Erythroblast (primary cell): ENCODE results near the gene S100PBP.
A peak's percentile ranks its signal among the peaks of the same experiment; 100 is the strongest.

ENCODE experiments used
- DNase-seq, 2 experiments: peaks; one replicate each; lab custom pipeline; 2025; lab: John Stamatoyannopoulos, UW
- GATA1 ChIP-seq: IDR thresholded peaks from 2 replicates; pipeline ENCODE4 v1.6.1; 2011; ENCODE audit warnings: low read depth, mild to moderate bottlenecking, control low read depth, low read length, moderate library complexity
- POLR2A ChIP-seq: IDR thresholded peaks from 2 replicates; pipeline ENCODE4 v1.6.1; 2011; ENCODE audit warnings: mild to moderate bottlenecking, low read length

S100PBP gene

GRCh38 chr1:32864375-32865019 is 47.0 kb downstream of the S100PBP start:
- no peak for TF ChIP-seq POLR2A
- no peak for TF ChIP-seq GATA1
- DNase-seq: no peak

DNA sequence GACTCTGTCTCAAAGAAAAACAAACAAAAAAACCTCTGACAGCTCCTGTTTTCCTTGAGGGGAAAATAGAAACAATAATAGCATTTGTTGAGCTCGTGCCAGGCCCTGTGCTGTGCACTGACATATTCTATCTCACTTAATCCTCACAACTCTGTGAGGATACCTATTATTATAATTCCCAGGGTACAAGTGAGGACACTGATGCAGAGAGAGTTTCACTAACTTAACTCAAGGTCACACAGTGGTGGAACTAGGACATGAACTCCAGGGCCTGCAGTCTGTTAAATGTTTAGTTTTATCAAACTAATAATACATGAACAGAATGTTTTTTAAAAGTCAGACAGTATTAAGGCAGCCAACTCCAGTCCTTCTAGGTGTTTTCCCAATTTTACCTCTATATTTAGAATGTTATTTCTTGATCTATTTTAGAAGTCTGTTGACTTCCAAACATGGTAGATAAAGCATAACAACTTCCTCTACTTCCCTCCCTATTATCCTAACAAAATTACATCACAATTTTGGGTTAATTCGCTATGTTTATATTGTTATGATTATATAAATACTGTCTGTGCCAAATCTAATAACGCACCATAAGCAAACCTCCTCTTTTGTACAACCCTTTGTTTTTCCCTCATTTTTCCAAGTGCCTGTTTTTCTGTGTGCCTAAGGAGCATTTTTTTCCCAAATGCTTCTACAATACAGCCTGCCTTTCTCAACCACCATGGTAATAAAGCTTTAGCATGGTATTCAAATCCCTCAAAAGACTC is 48.4 kb downstream of the S100PBP start:
- TF ChIP-seq POLR2A (no peak), GATA1 (no peak)
- no peak for DNase-seq

GRCh38 chr1:32867151-32867550 is 49.7 kb downstream of the S100PBP start:
- TF ChIP-seq GATA1 (no peak), POLR2A (no peak)
- no peak for DNase-seq

DNA sequence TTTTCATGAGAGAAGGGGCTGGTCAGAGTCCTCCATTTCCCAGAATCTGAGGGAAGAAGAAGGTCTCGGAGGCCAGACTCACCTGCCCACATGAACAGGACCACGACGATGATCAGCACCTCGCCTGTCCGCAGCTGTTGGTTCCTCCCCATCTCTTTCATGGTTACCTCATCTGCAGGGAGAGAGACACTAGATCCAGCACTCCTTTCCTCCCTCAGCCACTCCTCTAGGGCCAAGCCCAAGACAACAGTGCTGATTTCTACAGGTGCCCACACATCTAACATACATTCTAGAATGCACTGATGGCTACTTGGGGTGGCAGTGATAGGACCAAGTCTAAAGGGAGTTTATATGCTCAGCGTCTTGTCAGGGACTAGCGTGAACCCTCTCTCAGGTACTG is 50.2 kb downstream of the S100PBP start:
- no peak for TF ChIP-seq GATA1
- no peak for TF ChIP-seq POLR2A
- DNase-seq: no peak

DNA sequence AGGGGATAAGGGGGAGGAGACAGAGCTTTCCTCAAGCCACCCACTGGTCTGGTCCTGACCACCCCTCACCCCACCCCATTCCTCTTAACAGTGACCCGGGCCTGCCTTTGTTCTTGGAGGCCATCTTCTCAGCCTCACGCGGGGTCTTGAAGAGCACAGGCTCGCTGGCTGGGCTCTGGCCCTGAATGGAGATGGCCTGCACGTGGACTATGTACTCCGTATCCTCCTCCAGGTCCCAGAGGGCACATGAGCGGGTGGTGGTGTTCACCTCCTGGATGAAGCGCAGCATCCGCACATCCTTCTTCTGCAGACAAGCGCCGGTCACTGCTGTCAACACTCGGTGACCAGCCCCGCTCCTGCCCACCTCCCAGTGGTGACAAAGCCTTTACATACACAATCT is 50.6 kb downstream of the S100PBP start:
- no peak for DNase-seq
- TF ChIP-seq POLR2A (no peak), GATA1 (no peak)

GRCh38 chr1:32868806-32869455 is 51.5 kb downstream of the S100PBP start:
- DNase-seq: no peak
- TF ChIP-seq POLR2A (no peak), GATA1 (no peak)

DNA sequence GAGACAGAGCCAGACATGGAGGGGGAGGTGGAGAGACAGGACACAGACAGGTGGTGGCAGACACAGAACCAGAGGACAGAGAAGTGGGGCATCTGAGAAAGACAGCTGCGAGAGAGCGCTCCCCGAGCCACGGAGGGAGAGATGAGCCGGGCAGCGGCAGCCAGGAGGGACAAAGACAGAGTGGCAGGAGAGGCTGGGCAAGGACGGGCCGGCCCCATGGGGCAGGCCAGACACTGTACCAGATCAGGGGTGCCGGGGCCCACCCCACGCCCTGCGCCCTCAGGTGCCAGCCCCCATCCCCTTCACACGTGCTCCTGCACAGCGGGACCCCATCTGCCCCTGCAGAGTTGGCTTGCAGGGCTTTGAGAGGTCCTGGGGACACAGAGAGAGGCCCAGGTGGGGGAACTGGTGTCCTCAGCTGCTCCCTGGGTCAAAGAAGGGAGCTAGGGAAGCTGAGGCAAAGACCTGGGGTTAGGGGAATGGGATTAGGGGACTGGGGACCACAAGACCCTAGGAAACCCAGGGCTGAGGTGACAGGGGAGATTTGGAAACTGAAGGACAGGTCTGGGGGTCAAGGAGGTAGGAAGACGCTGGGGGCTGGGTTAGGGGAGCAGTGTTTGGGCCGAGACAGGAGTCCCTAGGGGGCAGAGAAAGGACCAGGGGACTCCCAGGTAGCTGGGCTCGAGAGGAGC is 52.6 kb downstream of the S100PBP start:
- TF ChIP-seq POLR2A (no peak), GATA1 (no peak)
- no peak for DNase-seq

DNA sequence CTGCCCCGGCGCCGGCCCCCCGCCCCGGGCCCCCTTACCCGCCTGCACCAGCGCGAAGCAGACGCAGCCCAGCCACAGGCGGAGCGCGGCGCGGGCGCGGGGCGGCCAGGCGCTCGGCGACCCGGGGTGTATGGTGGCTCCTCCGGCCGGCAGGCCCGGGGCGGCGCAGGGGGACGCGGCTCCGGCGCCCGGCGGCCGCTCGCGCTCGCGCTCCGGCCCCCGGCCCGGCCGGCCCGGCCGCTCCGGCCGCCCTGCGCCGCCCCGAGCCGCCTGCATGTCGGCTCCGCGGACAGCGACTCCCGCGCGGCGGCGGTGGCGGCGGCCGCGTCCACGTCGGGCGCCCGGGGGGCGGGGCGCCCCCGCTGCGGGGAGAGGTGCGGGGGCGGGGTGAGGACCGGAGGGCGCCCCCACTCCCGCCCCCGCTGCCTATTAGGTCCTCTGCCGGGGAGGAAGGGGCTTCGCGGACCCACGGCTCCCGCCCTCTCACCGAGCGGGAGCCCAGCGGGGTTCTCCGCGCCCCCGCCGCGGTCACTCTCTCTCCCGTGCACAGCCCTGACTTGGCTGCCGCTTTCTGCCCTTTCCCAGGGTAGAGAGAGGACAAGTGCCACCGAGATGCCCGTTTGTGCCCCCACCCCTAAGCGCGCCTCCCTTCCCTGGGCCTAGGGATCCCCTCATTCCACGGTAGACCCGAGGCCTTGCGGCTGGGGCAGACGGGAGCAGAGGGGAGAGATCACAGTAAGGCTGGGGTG is 53.3 kb downstream of the S100PBP start, which contains the start of gene FNDC5:
FNDC5 (minus strand) TSS at position 298 of the 749 bp plus-strand sequence.
- TF ChIP-seq POLR2A (no peak), GATA1 (no peak)
- peak; percentile 30 to 33 for DNase-seq

DNA sequence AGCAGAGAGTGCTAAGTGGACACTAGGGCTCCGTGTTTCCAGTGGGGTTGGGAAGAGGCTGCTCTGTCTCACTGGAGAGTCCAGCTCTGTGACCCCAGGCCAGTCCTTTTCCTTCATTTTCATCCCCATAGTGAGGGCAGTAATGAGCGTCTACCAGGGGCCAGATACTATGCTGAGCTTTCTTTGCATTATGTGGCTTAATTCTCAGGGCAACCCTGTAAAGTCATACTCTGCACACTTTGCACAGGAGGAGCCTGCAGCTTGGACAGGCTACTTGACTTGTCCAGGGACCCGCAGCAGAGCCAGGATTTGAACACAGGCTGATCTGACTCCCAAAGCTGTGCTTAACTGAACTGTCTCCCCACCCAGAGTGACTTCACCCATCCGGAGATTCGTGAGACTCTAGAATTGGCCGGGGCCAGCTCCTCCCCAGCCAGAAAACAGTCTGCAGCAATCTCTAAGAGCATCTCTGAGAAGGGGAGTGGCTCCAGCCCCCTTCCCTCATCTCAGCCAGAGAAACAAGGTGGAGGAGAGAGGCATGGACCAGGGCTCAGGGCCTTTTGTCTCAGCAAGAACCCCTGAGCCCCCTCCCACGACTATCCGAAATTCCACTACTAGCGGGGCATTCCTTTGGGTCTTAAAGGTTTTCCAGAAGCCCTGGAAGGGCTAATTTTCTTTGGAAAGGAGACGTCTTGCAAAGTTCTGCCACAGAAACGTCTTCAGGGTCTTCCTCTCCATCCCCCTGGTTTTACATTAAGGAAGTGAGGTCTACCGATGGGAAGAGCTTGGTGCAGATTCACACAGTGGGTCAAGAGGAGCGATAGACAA is 54.1 kb downstream of the S100PBP start:
- TF ChIP-seq GATA1: no peak
- TF ChIP-seq POLR2A: no peak
- peak; percentile 7 to 20 for DNase-seq

DNA sequence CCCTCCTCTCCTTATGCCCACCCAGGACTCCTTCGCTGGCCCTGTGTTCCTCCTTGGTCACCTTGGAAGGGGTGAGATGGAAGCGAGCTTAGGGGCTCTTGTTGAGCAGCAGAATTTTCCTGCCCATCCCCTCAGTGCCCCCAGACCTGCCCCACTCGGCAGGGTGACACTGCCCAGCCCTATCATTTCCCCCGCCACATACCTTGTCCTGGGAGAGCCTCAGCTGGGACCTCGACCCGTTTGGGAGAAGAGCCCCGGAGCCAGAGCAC is 54.7 kb downstream of the S100PBP start:
- no peak for DNase-seq
- no peak for TF ChIP-seq GATA1

DNA sequence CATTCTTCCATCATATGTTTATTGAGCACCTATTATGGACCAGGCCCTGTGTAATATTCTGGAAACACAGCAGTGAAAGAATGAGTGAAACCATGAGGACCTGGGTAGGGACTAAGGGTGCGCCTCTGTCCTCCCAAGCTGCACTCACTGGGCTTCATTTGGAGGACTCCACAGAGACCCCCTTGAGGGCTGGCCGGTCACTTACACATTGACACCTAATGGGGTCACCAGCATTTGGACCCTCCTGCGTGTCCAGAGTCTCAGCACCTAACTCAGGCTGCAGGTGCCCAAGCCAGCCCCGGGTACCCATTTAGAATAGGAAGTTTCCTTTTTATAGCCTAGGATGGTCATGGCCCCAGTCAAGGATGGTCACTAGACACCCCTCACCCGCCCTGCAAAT is 56.0 kb downstream of the S100PBP start:
- TF ChIP-seq GATA1 (no peak), POLR2A (no peak)
- DNase-seq: no peak
